Thymus (tissue), 11 donors: Measurements from ENCODE around the gene ESPN. TPM values are rescaled to one million over a fixed set of nuclear protein-coding genes. Genes with fewer than 3 reads are reported as not detected.

Source experiments
- DNase-seq, 9 donors: peaks; one replicate each; pipeline ENCODE4 v3.0.0-alpha.2; 2013; ENCODE audit warnings: low spot score in 9 of 9, low read depth in 6 of 9, missing footprints in 1 of 9
- H3K27ac ChIP-seq, 2 donors: one replicate each; pipeline ENCODE4 v1.5.1; 2013; ENCODE audit warnings: control low read depth in 1 of 2, low read depth in 1 of 2, low read length in 1 of 2, mild to moderate bottlenecking in 1 of 2, moderate library complexity in 1 of 2
- H3K27me3 ChIP-seq, 2 donors: one replicate each; pipeline ENCODE4 v1.5.1; 2013; ENCODE audit warnings: low read length in 1 of 2; ENCODE audit not compliant: control insufficient read depth in 2 of 2, insufficient read depth in 1 of 2
- H3K36me3 ChIP-seq, 2 donors: one replicate each; pipeline ENCODE4 v1.5.1; 2013; ENCODE audit warnings: low read length in 1 of 2, mild to moderate bottlenecking in 1 of 2, moderate library complexity in 1 of 2; ENCODE audit not compliant: control insufficient read depth in 2 of 2, insufficient read depth in 2 of 2
- H3K4me1 ChIP-seq, 2 donors: one replicate each; pipeline ENCODE4 v1.5.1; 2013; ENCODE audit warnings: low read length in 2 of 2; ENCODE audit not compliant: control insufficient read depth in 2 of 2, insufficient read depth in 2 of 2
- H3K4me3 ChIP-seq, 2 donors: one replicate each; pipeline ENCODE4 v1.5.1; 2013; ENCODE audit warnings: low read length in 2 of 2, control low read depth in 1 of 2, mild to moderate bottlenecking in 1 of 2
- H3K9me3 ChIP-seq, 2 donors: one replicate each; pipeline ENCODE4 v1.5.1; 2013; ENCODE audit warnings: low read length in 1 of 2, mild to moderate bottlenecking in 1 of 2; ENCODE audit not compliant: control insufficient read depth in 2 of 2, insufficient read depth in 1 of 2
- WGBS: extraction: QIAGEN DNeasy Blood & Tissue Kit; methylation state at CpG from one replicate; pipeline ENCODE4 v1.1.7; 2013; 5-methylcytosine and 5-hydroxymethylcytosine counted together
- polyA plus RNA-seq: library from polyadenylated mRNA; stranded (reverse); fragments of 200-250 nt; gene quantifications from one replicate; pipeline ENCODE4 v1.2.3, GENCODE V29; 2013
- total RNA-seq: library from RNA; stranded (reverse); fragments of 120-200 nt; gene quantifications from one replicate; pipeline ENCODE4 v1.2.4, GENCODE V29; 2013
- donor health status: healthy.

The ESPN gene
- total and polyA plus RNA-seq, 2 donors = 1.0 to 11.8 TPM

GRCh38 chr1:6508154-6508815, 83.7 kb downstream of the ESPN start:
- no peaks in the 10 kb centered on the region for H3K36me3 ChIP-seq
- H3K4me1 ChIP-seq = no peaks in the 10 kb centered on the region
- peaks cover 0 to 12% of the 10 kb centered on the region in 2 donors for H3K27me3 ChIP-seq
- H3K4me3 ChIP-seq = no peak overlapping the region
- H3K27ac ChIP-seq = no peak overlapping the region
- H3K9me3 ChIP-seq = no peaks in the 10 kb centered on the region
- WGBS = 91% methylated on average over 18 of the region's 18 CpGs
- no peak for DNase-seq

- peaks cover 0 to 12% of the 10 kb centered on the region in 2 donors for H3K27me3 ChIP-seq
- no peak overlapping the region for H3K27ac ChIP-seq
- no peaks in the 10 kb centered on the region for H3K36me3 ChIP-seq
- 96% methylated on average over 11 of the region's 11 CpGs for WGBS
- H3K4me3 ChIP-seq = no peak overlapping the region
- no peak for DNase-seq
- no peaks in the 10 kb centered on the region for H3K4me1 ChIP-seq
- H3K9me3 ChIP-seq = no peaks in the 10 kb centered on the region
Observed at GRCh38 chr1:6508816-6509189, 84.2 kb downstream of the ESPN start.

- no peaks in the 10 kb centered on the region for H3K4me1 ChIP-seq
- H3K9me3 ChIP-seq = no peaks in the 10 kb centered on the region
- DNase-seq = no peak
- WGBS = 38% methylated on average over 20 of the region's 20 CpGs
- H3K27ac ChIP-seq = no peak overlapping the region
- H3K27me3 ChIP-seq = peaks cover 0 to 12% of the 10 kb centered on the region in 2 donors
- H3K36me3 ChIP-seq = no peaks in the 10 kb centered on the region
- H3K4me3 ChIP-seq = no peak overlapping the region
Observed at GRCh38 chr1:6509220-6509918, 84.8 kb downstream of the ESPN start.

- Histone ChIP-seq H3K27me3 (peaks cover 0 to 12% of the 10 kb centered on the region in 2 donors), H3K27ac (no peak overlapping the region), H3K4me1 (no peaks in the 10 kb centered on the region), H3K36me3 (no peaks in the 10 kb centered on the region), H3K4me3 (no peak overlapping the region), H3K9me3 (no peaks in the 10 kb centered on the region)
- WGBS = 65% methylated on average over 10 of the region's 10 CpGs
- DNase-seq = no peak
Observed at GRCh38 chr1:6509919-6510291, 85.3 kb downstream of the ESPN start.

GRCh38 chr1:6510493-6510892, 85.9 kb downstream of the ESPN start:
- 82% methylated on average over 6 of the region's 6 CpGs for WGBS
- Histone ChIP-seq H3K27me3 (peaks cover 0 to 12% of the 10 kb centered on the region in 2 donors), H3K9me3 (no peaks in the 10 kb centered on the region), H3K4me3 (no peak overlapping the region), H3K4me1 (no peaks in the 10 kb centered on the region), H3K36me3 (no peaks in the 10 kb centered on the region), H3K27ac (no peak overlapping the region)
- DNase-seq = no peak

Other genes starting within 250 kb of the ESPN start
- 0.28 TPM for gene CHD5, start 244.5 kb upstream of the ESPN start, total RNA-seq
- 0.98 TPM for gene CHD5, start 244.5 kb upstream of the ESPN start, polyA plus RNA-seq
- 428 TPM for gene RPL22, start 225.2 kb upstream of the ESPN start, total RNA-seq
- 1,043 TPM for gene RPL22, start 225.2 kb upstream of the ESPN start, polyA plus RNA-seq
- gene RNF207, start 218.7 kb upstream of the ESPN start, total RNA-seq = 3.0 TPM
- 18.8 TPM for gene RNF207, start 218.7 kb upstream of the ESPN start, polyA plus RNA-seq
- gene ICMT, start 188.8 kb upstream of the ESPN start, total RNA-seq = 29.6 TPM
- gene ICMT, start 188.8 kb upstream of the ESPN start, polyA plus RNA-seq = 21.3 TPM
- 0.99 TPM for gene HES3, start 180.6 kb upstream of the ESPN start, total RNA-seq
- not detected for gene HES3, start 180.6 kb upstream of the ESPN start, polyA plus RNA-seq
- 1.7 TPM for gene GPR153, start 163.7 kb upstream of the ESPN start, total RNA-seq
- gene GPR153, start 163.7 kb upstream of the ESPN start, polyA plus RNA-seq = 5.6 TPM
- 22.2 TPM for gene ACOT7, start 31.0 kb upstream of the ESPN start, total RNA-seq
- 14.2 TPM for gene ACOT7, start 31.0 kb upstream of the ESPN start, polyA plus RNA-seq
- gene HES2, start 4.9 kb upstream of the ESPN start, total RNA-seq = 0.24 TPM
- gene HES2, start 4.9 kb upstream of the ESPN start, polyA plus RNA-seq = 2.2 TPM
- gene TNFRSF25, start 41.4 kb downstream of the ESPN start, total RNA-seq = 29.1 TPM
- gene TNFRSF25, start 41.4 kb downstream of the ESPN start, polyA plus RNA-seq = 51.6 TPM
- gene PLEKHG5, start 66.9 kb downstream of the ESPN start, total RNA-seq = 2.4 TPM
- gene PLEKHG5, start 66.9 kb downstream of the ESPN start, polyA plus RNA-seq = 4.6 TPM
- gene NOL9, start 129.7 kb downstream of the ESPN start, total RNA-seq = 11.1 TPM
- 8.6 TPM for gene NOL9, start 129.7 kb downstream of the ESPN start, polyA plus RNA-seq
- gene TAS1R1, start 130.5 kb downstream of the ESPN start, total RNA-seq = not detected
- gene TAS1R1, start 130.5 kb downstream of the ESPN start, polyA plus RNA-seq = not detected
- gene ZBTB48, start 155.2 kb downstream of the ESPN start, total RNA-seq = 30.7 TPM
- 124 TPM for gene ZBTB48, start 155.2 kb downstream of the ESPN start, polyA plus RNA-seq
- 8.0 TPM for gene KLHL21, start 178.1 kb downstream of the ESPN start, total RNA-seq
- gene KLHL21, start 178.1 kb downstream of the ESPN start, polyA plus RNA-seq = 13.6 TPM
- 3.5 TPM for gene PHF13, start 189.0 kb downstream of the ESPN start, total RNA-seq
- gene PHF13, start 189.0 kb downstream of the ESPN start, polyA plus RNA-seq = 11.4 TPM
- 17.6 TPM for gene THAP3, start 200.1 kb downstream of the ESPN start, total RNA-seq
- gene THAP3, start 200.1 kb downstream of the ESPN start, polyA plus RNA-seq = 22.2 TPM